Subcutaneous adipose tissue (tissue), 4 donors: Measurements from ENCODE around the gene C1QC. TPM values are rescaled to one million over a fixed set of nuclear protein-coding genes. Genes with fewer than 3 reads are reported as not detected.

Experiments
- CTCF ChIP-seq: fragments of 450-650 bp; IDR thresholded peaks from one replicate; pipeline ENCODE4 v1.5.1; 2016; ENCODE audit warnings: low read depth, mild to moderate bottlenecking, control low read depth, antibody characterized with exemption, moderate library complexity
- total RNA-seq, 4 donors: library from RNA; depleted of rRNA; stranded (reverse); fragments of >200 nt; gene quantifications; one replicate each; pipeline ENCODE4 v1.1.0, GENCODE V29; 2016

The C1QC gene
- total RNA-seq, 4 donors from 2014 or later: 149 to 714 (median 336) TPM

GRCh38 chr1:22639286-22639685, 4.1 kb upstream of the C1QC start:
- TF ChIP-seq CTCF: no peak

GRCh38 chr1:22641247-22641646, 2.2 kb upstream of the C1QC start:
- TF ChIP-seq CTCF: no peak

GRCh38 chr1:22641906-22642636, 1.4 kb upstream of the C1QC start:
- no peak for TF ChIP-seq CTCF

GRCh38 chr1:22643928-22644327, 495 bp downstream of the C1QC start:
- TF ChIP-seq CTCF: no peak

- no peak for TF ChIP-seq CTCF
Observed at GRCh38 chr1:22645931-22646330, 2.5 kb downstream of the C1QC start.

GRCh38 chr1:22646384-22646783, 3.0 kb downstream of the C1QC start:
- TF ChIP-seq CTCF: no peak

GRCh38 chr1:22650089-22650693, 6.8 kb downstream of the C1QC start:
- no peak for TF ChIP-seq CTCF
